Type B pancreatic cell (in vitro differentiated cells): ENCODE measurements around the gene ZMIZ1. TPM values are rescaled to one million over a fixed set of nuclear protein-coding genes. Genes with fewer than 3 reads are reported as not detected.

ENCODE experiments used
- DNase-seq: peaks from one replicate; pipeline ENCODE4 v3.0.0; 2021; ENCODE audit warnings: mixed read lengths; ENCODE audit not compliant: unreplicated experiment; ENCODE audit errors: extremely low spot score
- H3K27ac Mint-ChIP-seq: 2 replicates; pipeline ENCODE4 v1.8.0; 2021; ENCODE audit warnings: mild to moderate bottlenecking, mixed read lengths
- H3K27me3 Mint-ChIP-seq: 2 replicates; pipeline ENCODE4 v1.8.0; 2021; ENCODE audit warnings: mixed read lengths
- H3K36me3 Mint-ChIP-seq: 2 replicates; pipeline ENCODE4 v1.8.0; 2021; ENCODE audit warnings: mixed read lengths
- H3K4me1 Mint-ChIP-seq: one replicate; pipeline ENCODE4 v1.8.0; 2021; ENCODE audit warnings: mixed read lengths; ENCODE audit not compliant: unreplicated experiment
- H3K4me3 Mint-ChIP-seq: 2 replicates; pipeline ENCODE4 v1.8.0; 2021; ENCODE audit warnings: mild to moderate bottlenecking, mixed read lengths
- H3K9me3 Mint-ChIP-seq: 2 replicates; pipeline ENCODE4 v1.8.0; 2021; ENCODE audit warnings: mixed read lengths
- CTCF ChIP-seq: fragments of 200-600 bp; sonication (generic); conservative IDR thresholded peaks from 2 replicates; pipeline ENCODE4 v1.5.0; 2021; ENCODE audit warnings: antibody characterized with exemption, mild to moderate bottlenecking
- total RNA-seq: library from RNA; stranded (reverse); gene quantifications from 2 replicates; pipeline ENCODE4 v1.2.1, GENCODE V29; 2021; ENCODE audit warnings: low replicate concordance

ZMIZ1 gene
- total RNA-seq, 1 donor from 2014 or later: 102 TPM

GRCh38 chr10:79135790-79136189 is 67.0 kb downstream of the ZMIZ1 start:
- Mint-ChIP-seq H3K36me3 (peaks cover 20% of the 10 kb centered on the region), H3K27ac (no peak overlapping the region), H3K4me1 (peaks cover 69% of the 10 kb centered on the region), H3K4me3 (no peak overlapping the region), H3K9me3 (no peaks in the 10 kb centered on the region), H3K27me3 (no peaks in the 10 kb centered on the region)
- no peak for DNase-seq
- no peak for TF ChIP-seq CTCF

- Mint-ChIP-seq H3K27me3 (no peaks in the 10 kb centered on the region), H3K36me3 (peaks cover 20% of the 10 kb centered on the region), H3K9me3 (no peaks in the 10 kb centered on the region), H3K27ac (peak overlapping the region; percentile 55), H3K4me3 (peak overlapping the region; percentile 64), H3K4me1 (peaks cover 67% of the 10 kb centered on the region)
- DNase-seq: no peak
- no peak for TF ChIP-seq CTCF
These were observed 67.7 kb downstream of the ZMIZ1 start for GRCh38 chr10:79136236-79137005.

DNA sequence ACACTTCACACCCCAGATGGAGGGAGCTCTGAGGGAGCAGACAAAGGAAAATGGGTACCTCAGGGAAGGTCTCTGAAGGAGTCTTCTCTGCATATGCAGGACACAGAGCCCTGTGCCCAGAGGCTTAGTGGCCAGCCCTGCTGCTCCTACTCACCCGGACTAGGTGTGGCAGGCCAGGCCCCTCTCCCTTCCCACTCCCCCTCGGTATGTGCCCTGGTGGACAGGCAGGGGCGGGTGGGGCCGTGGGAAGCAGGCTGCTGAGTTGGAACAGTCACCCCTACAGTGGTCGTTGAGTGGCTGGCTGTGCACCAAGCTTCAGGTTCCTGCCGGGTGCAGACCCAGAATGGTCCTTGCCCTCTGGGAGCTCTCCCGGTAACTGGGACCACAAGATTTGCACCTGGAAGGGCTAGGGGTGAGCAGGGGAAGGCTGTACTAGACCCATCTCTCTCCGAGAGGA is 68.6 kb downstream of the ZMIZ1 start:
- DNase-seq: no peak
- Mint-ChIP-seq H3K27me3 (no peaks in the 10 kb centered on the region), H3K4me3 (peak overlapping the region; percentile 67), H3K9me3 (no peaks in the 10 kb centered on the region), H3K4me1 (peaks cover 68% of the 10 kb centered on the region), H3K36me3 (peaks cover 28% of the 10 kb centered on the region), H3K27ac (peak overlapping the region; percentile 74)
- TF ChIP-seq CTCF: no peak

- DNase-seq: no peak
- no peaks in the 10 kb centered on the region for H3K9me3 Mint-ChIP-seq
- no peak overlapping the region for H3K4me3 Mint-ChIP-seq
- H3K36me3 Mint-ChIP-seq: peaks cover 28% of the 10 kb centered on the region
- peaks cover 67% of the 10 kb centered on the region for H3K4me1 Mint-ChIP-seq
- no peak for TF ChIP-seq CTCF
- H3K27ac Mint-ChIP-seq: no peak overlapping the region
- H3K27me3 Mint-ChIP-seq: no peaks in the 10 kb centered on the region
These were observed 69.1 kb downstream of the ZMIZ1 start for GRCh38 chr10:79137826-79138225.

DNA sequence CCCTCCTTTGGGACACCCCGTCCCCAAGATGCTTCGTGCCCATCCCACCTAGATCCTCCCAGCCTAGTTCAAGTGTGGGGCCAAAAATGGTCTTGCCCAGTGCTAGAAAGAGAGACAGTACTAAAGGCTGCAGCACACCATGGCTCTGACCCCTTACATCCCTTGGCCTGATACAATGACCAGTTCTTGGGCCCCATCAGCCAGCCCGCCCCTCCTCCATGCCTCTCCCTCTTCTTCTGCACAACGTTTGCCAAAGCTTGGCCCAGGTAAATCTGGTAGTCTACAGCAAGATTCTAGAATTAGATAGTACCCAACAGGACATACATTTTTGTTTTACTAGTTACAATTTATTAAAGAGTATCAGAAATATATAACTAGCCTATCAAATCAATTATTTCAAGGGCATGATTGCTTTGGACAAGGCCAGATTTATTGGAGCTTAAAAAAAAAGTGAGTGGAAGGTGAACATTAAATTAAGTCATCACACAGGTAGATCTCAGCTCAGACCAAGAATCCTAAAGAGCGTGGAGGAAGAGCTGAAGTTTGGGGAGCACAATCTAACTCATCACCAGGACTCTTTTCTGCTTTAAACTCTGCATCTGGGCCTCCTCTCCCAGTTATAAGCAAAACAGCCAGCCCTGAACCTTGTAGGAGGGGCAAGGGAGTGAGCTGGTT is 69.8 kb downstream of the ZMIZ1 start:
- Mint-ChIP-seq H3K27me3 (no peaks in the 10 kb centered on the region), H3K4me1 (peaks cover 59% of the 10 kb centered on the region), H3K4me3 (peak overlapping the region; percentile 59), H3K9me3 (no peaks in the 10 kb centered on the region), H3K27ac (peak overlapping the region; percentile 61), H3K36me3 (peaks cover 28% of the 10 kb centered on the region)
- TF ChIP-seq CTCF: no peak
- DNase-seq: no peak
